GM18951 (cell line): ENCODE results near the gene DHRSX.
"Not testable (repeated sequence)": the region's sequence is repeated elsewhere in the genome, so short reads cannot be mapped to it uniquely, and the experiment has no call there.

Experiments
- POLR2A ChIP-seq: IDR thresholded peaks from 4 replicates; pipeline ENCODE4 v1.6.1; 2011; ENCODE audit warnings: mild to moderate bottlenecking; ENCODE audit not compliant: insufficient read length, insufficient read depth; ENCODE audit errors: extremely low read depth
- in situ Hi-C: fragments of 300-500 bp; cut with MboI; formaldehyde crosslinking; loops from one replicate; pipeline ENCODE4 v1.12.0; 2022; ENCODE audit warnings: low sequenced_read_pairs, mixed read lengths, inconsistent platforms; ENCODE audit not compliant: unreplicated experiment

Gene DHRSX

DNA sequence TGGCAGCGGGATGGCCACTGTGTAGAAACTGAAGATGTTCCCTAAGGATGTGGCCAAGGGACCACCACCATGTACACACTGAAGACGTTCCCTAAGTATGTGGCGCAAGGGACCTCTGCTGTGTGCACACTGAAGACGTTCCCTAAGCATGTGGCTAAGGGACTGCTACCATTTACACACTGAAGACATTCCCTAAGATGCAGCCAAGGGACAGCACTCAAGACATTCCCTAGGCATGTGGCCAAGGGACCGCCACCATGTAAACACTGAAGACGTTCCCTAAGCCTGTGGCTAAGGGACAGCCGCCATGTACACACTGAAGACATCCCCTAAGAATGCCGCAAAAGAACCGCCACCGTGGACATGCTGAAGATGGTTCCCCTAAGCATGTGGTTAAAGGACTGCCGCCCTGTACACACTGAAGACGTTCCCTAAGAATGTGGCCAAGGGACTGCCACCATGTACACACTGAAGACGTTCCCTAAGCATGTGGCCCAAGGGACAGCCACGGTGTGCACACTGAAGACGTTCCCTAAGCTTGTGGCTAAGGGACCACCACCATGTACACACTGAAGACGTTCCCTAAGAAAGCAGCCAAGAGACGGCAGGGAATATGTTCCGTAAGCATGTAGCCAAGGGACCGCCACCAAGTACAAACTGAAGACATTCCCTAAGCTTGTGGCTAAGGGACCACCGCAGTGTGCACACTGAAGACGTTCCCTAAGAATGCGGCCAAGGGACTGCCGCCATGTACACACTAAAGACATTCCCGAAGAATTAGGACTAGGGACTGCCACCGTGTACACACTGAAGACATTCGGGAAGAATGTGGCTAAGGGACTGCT, 43.3 kb downstream of the DHRSX start:
- in situ Hi-C loops: no loop called here
- TF ChIP-seq POLR2A: no peak

DNA sequence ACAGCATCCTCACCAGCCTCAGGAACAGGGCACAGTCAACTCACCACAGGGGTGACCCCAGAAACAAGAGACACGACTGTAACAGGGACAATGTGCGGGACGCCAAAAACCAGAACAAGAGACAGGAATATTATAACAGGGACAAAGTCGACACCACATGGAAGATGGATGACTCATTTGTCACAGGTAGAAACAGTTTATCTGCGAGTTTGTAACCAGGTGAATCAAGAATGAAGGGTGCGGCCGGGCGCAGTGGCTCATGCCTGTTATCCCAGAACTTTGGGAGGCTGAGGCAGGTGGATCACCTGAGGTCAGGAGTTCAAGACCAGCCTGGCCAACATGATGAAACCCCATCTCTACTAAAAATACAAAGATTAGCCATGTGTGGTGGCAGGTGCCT, 44.7 kb downstream of the DHRSX start:
- in situ Hi-C loops: not testable (repeated sequence)

DNA sequence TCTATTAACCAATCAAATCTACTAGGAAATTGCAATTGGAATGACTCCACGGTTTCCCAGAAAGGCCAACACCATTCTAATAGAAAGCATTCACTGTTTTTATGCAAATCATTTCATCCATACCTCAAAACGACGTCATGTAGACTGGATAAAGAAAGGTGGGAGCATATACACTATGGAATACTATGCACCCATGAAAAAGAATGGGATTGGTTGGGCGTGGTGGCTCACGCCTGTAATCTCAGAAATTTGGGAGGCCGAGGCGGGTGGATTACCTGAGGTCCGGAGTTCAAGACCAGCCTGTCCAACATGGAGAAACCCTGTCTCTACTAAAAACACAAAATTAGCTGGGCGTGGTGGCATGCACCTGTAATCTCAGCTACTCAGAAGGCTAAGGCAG, 46.2 kb downstream of the DHRSX start:
- in situ Hi-C loops: not testable (repeated sequence)

DNA sequence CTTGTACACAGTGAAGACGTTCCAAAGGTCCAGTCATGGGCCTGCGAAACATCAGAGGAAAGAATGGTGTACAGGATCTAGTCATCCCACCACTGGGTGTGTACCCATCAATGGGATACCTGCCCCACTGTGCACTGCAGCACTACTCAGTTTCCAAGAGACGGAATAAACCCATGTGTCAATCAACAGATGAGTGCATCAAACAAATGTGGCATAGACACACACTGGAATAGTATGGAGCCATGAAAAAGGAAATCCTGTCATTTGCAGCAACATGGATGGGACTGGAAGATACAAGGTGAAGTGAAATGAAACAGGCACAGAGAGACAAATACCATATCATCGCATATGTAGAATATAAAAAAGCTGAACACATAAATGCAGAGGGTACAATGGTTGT, 48.0 kb downstream of the DHRSX start:
- no peak for TF ChIP-seq POLR2A
- in situ Hi-C loops: no loop called here

DNA sequence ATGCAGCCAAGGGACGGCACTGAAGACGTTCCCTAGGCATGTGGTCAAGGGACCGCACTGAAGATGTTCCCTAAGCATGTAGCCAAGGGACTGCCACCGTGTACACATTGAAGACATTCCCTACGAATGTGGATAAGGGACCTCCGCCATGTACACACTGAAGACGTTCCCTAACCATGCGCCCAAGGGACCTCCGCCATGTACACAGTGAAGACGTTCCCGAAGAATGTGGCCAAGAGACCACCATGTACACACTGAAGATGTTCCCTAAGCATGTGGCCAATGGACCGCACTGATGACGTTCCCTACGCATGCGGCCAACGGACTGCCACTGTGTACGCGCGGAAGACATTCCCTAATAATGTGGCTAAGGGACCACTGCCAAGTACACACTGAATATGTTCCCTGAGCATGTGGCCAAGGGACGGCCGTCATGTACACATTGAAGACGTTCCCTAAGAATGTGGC, 48.4 kb downstream of the DHRSX start:
- TF ChIP-seq POLR2A: no peak
- in situ Hi-C loops: no loop called here

DNA sequence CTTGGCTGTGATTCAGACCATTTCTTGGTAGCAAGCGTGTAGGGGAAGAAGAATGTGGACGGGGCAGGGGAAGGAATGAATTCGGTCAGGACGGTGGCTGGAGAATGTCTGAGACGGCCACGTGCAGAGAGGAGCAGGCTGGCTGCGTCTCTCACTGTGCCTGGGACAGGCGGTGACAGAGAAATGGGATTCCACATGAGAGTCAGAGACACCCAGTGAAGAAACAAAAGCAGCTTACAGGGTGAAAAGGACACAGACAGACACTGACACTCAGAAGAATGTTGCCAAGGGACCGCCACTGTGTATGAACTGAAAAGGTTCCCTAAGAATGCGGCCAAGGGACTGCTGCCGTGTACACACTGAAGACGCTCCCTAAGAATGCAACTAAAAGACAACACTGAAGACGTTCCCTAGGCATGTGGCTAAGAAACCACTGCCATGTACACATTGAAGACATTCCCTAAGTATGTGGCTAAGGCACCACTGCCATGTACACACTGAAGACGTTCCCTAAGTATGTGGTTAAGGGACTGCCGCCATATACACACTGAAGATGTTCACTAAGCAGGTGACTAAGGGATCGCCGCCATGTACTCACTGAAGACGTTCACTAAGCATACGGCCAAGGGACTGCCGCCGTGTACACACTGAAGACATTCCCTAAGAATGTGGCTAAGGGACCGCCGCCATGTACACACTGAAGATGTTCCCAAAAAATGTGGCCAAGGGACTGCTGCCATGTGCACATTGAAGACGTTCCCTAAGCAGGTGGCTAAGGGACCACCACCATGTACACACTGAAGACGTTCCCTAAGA, 49.1 kb downstream of the DHRSX start:
- no peak for TF ChIP-seq POLR2A

DNA sequence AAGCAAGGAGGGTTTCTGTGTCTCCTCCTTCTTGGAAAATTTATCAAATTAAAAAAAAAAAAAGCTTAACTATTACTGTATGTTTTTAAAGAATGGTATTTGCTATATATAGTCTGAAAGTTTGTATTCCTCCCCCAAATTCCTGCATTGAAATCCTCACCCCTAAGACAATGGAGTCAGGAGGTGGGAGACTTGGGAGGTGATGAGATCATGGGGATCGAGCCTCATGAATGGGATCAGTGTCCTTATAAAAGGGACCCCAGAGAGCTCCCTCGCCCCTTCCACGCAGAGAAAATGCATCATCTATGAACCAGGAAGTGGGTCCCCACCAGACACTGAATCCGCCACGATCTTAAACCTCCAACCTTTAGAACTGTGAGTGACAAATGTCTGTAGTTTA, 50.1 kb downstream of the DHRSX start:
- in situ Hi-C loops: no loop called here
- no peak for TF ChIP-seq POLR2A

More for the DNA sequence above, 49.1 kb downstream of the DHRSX start:
- in situ Hi-C loops: no loop called here

DNA sequence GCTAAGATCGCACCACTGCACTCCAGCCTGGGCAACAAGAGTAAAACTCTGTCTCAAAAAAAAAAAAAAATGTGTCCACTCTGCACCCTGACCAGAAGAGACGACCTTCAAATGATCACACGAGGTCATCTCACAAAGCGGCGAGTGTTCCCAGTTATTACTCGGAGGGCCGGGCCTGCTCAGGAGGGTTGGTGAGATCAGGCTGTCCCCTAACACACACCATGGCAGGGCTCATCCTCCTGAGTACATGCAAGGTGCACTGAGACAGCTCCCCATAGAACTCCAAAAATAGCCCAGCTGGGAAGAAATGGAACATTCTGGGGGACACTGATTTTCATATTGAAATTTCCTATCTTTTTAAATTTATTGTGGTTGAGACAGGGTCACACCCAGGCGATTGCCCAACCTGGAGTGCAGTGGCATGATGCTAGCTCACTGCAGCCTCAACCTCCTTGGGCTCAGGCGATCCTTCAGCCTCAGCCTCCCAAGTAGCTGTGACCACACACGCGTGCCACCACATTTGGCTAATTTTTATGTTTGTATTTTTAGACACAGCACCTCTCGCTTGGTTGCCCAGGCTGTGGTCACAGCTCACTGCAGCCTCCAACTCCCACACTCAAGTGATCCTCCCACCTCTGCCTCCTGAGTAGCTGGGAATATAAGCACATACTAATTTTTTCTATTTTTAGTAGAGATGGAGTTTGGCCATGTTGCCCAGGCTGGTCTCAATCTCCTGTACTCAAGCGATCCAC, 51.5 kb downstream of the DHRSX start:
- no peak for TF ChIP-seq POLR2A

DNA sequence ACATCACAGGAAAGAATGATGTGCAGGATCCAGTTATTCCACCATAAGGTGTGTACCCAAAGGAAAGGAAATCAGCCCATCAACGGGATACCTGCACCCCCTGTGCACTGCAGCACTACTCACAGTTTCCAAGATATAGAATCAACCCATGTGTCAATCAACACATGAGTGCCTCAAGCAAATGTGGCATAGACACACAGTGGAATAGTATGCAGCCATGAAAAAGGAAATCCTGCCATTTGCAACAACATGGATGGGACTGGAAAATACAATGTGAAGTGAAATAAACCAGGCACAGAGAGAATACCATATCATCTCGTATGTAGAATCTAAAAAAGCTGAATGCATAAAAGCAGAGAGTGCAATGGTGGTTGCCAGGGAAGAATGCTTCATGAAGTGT, 53.3 kb downstream of the DHRSX start:
- in situ Hi-C loops: no loop called here
- no peak for TF ChIP-seq POLR2A

More for the DNA sequence above, 51.5 kb downstream of the DHRSX start:
- in situ Hi-C loops: no loop called here

DNA sequence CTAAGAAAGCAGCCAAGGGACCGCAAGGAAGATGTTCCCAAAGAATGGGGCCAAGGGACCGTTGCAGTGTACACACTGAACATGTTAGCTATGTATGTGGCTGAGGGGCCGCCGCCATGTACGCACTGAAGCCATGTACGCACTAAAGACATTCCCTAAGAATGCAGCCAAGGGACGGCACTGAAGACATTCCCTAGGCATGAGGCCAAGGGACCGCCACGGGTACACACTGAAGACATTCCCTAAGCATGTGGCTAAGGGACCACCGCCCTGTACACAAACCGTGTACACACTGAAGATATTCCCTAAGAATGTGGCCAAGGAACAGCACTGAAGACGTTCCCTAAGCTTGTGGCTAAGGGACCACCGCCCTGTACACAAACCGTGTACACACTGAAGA, 54.0 kb downstream of the DHRSX start:
- in situ Hi-C loops: no loop called here
- TF ChIP-seq POLR2A: no peak

DNA sequence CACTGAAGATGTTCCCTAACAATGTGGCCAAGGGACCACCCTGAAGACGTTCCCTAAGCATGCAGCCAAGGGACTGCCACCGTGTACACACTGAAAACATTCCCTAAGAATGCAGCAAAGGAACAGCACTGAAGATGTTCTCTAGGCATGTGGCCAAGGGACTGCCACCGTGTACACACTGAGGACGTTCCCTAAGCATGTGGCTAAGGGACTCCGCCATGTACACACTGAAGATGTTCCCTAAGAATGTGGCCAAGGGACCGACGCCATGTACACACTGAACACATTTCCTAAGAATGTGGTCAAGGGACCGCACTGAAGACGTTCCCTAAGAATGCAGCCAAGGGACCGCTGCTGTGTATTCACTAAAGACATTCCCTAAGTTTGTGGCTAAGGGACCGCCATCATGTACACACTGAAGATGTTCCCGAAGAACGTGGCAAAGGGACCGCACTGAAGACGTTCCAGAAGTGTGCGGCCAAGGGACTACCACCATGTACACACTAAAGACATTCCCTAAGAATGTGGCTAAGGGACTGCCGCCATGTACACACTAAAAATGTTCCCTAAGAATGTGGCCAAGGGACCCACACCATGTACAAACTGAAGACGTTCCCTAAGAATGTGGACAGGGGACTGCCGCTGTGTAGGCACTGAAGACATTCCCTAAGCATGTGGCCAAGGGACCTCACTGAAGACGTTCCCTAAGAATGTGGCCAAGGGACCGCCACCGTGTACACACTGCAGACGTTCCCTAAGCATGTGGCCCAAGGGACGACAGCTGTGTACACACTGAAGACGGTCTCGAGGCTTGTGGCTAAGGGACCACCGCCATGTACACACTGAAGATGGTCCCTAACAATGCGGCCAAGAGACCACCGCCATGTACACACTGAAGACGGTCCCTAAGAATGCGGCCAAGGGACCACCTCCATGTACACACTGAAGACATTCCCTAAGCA, 54.8 kb downstream of the DHRSX start:
- no peak for TF ChIP-seq POLR2A
- in situ Hi-C loops: no loop called here

DNA sequence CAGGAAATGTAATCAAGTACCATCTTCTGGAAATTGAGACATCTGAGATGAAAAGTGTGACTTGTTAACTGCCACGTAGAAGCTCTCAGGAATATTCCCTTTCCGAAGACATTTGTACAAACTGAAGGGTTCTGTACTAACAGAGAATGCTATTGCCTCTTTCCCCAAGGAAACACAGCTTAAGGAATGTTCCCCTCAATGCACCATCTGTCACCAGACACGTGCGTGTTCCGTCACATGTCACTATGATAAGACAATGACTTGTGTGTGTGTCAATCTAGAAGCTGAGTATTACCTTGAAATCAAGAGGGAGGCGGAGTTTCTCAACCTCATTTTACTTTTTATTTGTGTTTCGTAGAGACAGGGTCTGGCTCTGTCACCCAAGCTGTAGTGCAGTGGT, 58.1 kb downstream of the DHRSX start:
- in situ Hi-C loops: no loop called here
- no peak for TF ChIP-seq POLR2A

DNA sequence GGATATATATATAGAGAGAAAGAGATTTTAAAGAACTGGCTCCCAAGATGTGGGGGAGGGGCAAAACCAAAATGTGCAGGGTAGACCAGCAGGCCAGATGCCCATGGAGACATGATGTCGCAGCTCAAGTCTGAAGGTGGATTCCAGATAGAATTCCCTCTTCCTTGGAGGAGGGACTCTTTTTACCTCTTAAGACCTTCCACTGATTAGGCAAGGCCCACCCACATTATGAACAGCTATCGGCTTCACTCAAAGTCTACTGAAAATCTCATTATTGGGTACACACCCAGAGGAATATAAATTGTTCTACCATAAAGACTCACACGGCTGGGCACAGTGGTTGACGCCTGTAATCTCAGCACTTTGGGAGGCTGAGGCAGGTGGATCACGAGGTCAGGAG, 59.3 kb downstream of the DHRSX start:
- in situ Hi-C loops: no loop called here
- no peak for TF ChIP-seq POLR2A

DNA sequence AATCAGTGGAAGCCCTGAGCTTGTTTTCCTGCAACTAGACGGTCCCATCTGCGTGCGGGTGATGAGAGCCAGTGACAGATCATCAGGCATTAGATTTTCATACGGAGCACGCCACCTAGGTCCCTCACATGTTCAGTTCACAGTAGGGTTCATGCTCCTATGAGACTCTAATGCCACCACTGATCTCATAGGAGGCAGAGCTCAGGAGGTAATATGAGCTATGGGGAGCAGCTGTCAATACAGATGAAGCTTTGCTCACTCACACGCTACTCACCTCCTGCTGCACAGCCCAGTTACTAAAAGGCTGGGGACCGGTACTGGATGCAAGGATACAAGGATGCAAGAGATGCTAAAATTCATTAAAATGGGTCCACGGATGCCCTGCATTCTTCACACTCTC, 61.2 kb downstream of the DHRSX start:
- in situ Hi-C loops: no loop called here
- no peak for TF ChIP-seq POLR2A
